ENCODE results near the gene ENOX1.
"Not testable (repeated sequence)": the region's sequence is repeated elsewhere in the genome, so short reads cannot be mapped to it uniquely, and the experiment has no call there.

The ENOX1 gene

GRCh38 chr13:43786766-43787517 lies at the start of gene ENOX1:
ENOX1 (minus strand) TSS chr13:43786972.
- DNase-seq = peak; percentile 88

GRCh38 chr13:43835701-43836100 lies 48.9 kb upstream of the ENOX1 start:
- DNase-seq = no peak

- no peak for DNase-seq
These were observed 44.3 kb upstream of the ENOX1 start for GRCh38 chr13:43831088-43831487.

GRCh38 chr13:43830497-43830881 lies 43.7 kb upstream of the ENOX1 start:
- no peak for DNase-seq

GRCh38 chr13:43824656-43825055 lies 37.9 kb upstream of the ENOX1 start:
- not testable (repeated sequence) for DNase-seq

- no peak for DNase-seq
These were observed 36.2 kb upstream of the ENOX1 start for GRCh38 chr13:43822969-43823368.

- peak; percentile 19 for DNase-seq
These were observed 29.7 kb upstream of the ENOX1 start for GRCh38 chr13:43816401-43816889.

- DNase-seq = no peak
These were observed 28.4 kb upstream of the ENOX1 start for GRCh38 chr13:43815204-43815603.

GRCh38 chr13:43808676-43809075 lies 21.9 kb upstream of the ENOX1 start:
- no peak for DNase-seq

- DNase-seq = no peak
These were observed 18.9 kb upstream of the ENOX1 start for GRCh38 chr13:43805681-43806128.

- DNase-seq = peak; percentile 20
These were observed 18.3 kb upstream of the ENOX1 start for GRCh38 chr13:43805071-43805468.

- DNase-seq = peak; percentile 67
These were observed 17.8 kb upstream of the ENOX1 start for GRCh38 chr13:43804461-43805070.

- peak; percentile 64 for DNase-seq
These were observed 15.7 kb upstream of the ENOX1 start for GRCh38 chr13:43802511-43802910.

GRCh38 chr13:43800828-43801227 lies 14.1 kb upstream of the ENOX1 start:
- DNase-seq = no peak

GRCh38 chr13:43799191-43799590 lies 12.4 kb upstream of the ENOX1 start:
- DNase-seq = peak; percentile 32

GRCh38 chr13:43797869-43798268 lies 11.1 kb upstream of the ENOX1 start:
- DNase-seq = no peak

- DNase-seq = no peak
These were observed 10.4 kb upstream of the ENOX1 start for GRCh38 chr13:43797159-43797558.

- no peak for DNase-seq
These were observed 7.6 kb upstream of the ENOX1 start for GRCh38 chr13:43794416-43794815.

- DNase-seq = peak; percentile 41
These were observed 5.5 kb upstream of the ENOX1 start for GRCh38 chr13:43792076-43792881.

GRCh38 chr13:43787997-43788396 lies 1.2 kb upstream of the ENOX1 start:
- DNase-seq = peak; percentile 75

GRCh38 chr13:43787518-43787891 lies 733 bp upstream of the ENOX1 start:
- DNase-seq = no peak

GRCh38 chr13:43786472-43786765 lies 353 bp downstream of the ENOX1 start:
- no peak for DNase-seq

GRCh38 chr13:43785650-43786471 lies 911 bp downstream of the ENOX1 start:
- peak; percentile 90 for DNase-seq
